Measurements from ENCODE around the gene SH2B3.

DNA sequence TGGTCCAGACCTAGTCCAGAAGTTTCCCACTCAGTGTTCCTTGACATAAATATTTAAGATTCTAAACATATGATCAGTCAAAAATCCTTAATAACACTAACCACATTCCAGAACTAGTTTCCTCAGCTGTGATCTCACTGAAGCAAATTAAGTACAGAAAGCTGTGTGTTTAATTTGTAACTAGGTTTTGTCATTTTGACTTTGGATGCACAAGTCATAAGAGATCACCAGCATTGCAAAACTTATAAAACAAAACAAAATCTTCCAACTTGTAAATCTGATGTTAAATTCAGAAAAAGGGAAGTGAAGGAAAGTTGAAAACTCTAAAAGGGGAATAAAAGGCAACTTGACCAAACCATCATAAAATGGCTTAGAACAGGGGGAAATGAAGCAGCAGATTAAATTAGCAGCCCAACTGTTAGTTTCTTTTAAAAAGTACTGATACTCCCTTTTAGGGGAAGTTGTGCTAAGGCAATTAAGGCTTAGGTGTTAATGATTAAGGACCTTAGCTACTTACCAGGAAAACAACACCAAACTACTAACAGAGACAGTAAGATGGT, 56.6 kb downstream of the SH2B3 start:
- TF ChIP-seq, protein P1, sequence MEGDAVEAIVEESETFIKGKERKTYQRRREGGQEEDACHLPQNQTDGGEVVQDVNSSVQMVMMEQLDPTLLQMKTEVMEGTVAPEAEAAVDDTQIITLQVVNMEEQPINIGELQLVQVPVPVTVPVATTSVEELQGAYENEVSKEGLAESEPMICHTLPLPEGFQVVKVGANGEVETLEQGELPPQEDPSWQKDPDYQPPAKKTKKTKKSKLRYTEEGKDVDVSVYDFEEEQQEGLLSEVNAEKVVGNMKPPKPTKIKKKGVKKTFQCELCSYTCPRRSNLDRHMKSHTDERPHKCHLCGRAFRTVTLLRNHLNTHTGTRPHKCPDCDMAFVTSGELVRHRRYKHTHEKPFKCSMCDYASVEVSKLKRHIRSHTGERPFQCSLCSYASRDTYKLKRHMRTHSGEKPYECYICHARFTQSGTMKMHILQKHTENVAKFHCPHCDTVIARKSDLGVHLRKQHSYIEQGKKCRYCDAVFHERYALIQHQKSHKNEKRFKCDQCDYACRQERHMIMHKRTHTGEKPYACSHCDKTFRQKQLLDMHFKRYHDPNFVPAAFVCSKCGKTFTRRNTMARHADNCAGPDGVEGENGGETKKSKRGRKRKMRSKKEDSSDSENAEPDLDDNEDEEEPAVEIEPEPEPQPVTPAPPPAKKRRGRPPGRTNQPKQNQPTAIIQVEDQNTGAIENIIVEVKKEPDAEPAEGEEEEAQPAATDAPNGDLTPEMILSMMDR (conservative IDR thresholded peaks at IDR 0.05; ENCODE audit: low read depth in 2 of 2), result no peak
- TF ChIP-seq EZH2 (IDR thresholded peaks at IDR 0.05; ENCODE audit: low read depth, unreplicated experiment) (no peak), ZNF114 (CRISPR knock-in tag; IDR thresholded peaks at IDR 0.05) (no peak), EZH2phosphoT487 (IDR thresholded peaks at IDR 0.05; ENCODE audit: unreplicated experiment) (no peak), CREB1 (CRISPR knock-in tag; IDR thresholded peaks at IDR 0.05; ENCODE audit: low read depth) (no peak), ZNF331 (CRISPR knock-in tag; IDR thresholded peaks at IDR 0.05; ENCODE audit: low read depth) (no peak), POLR2AphosphoS5 (IDR thresholded peaks at IDR 0.05; ENCODE audit: low read depth) (no peak), NANOG (IDR thresholded peaks at IDR 0.05; ENCODE audit: borderline replicate concordance) (no peak), STAT1 (IDR thresholded peaks at IDR 0.05; ENCODE audit: unreplicated experiment) (no peak), JUNB (IDR thresholded peaks at IDR 0.05; ENCODE audit: unreplicated experiment) (no peak)
- TF ChIP-seq, protein P2, sequence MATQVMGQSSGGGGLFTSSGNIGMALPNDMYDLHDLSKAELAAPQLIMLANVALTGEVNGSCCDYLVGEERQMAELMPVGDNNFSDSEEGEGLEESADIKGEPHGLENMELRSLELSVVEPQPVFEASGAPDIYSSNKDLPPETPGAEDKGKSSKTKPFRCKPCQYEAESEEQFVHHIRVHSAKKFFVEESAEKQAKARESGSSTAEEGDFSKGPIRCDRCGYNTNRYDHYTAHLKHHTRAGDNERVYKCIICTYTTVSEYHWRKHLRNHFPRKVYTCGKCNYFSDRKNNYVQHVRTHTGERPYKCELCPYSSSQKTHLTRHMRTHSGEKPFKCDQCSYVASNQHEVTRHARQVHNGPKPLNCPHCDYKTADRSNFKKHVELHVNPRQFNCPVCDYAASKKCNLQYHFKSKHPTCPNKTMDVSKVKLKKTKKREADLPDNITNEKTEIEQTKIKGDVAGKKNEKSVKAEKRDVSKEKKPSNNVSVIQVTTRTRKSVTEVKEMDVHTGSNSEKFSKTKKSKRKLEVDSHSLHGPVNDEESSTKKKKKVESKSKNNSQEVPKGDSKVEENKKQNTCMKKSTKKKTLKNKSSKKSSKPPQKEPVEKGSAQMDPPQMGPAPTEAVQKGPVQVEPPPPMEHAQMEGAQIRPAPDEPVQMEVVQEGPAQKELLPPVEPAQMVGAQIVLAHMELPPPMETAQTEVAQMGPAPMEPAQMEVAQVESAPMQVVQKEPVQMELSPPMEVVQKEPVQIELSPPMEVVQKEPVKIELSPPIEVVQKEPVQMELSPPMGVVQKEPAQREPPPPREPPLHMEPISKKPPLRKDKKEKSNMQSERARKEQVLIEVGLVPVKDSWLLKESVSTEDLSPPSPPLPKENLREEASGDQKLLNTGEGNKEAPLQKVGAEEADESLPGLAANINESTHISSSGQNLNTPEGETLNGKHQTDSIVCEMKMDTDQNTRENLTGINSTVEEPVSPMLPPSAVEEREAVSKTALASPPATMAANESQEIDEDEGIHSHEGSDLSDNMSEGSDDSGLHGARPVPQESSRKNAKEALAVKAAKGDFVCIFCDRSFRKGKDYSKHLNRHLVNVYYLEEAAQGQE (IDR thresholded peaks at IDR 0.05; ENCODE audit: unreplicated experiment), result no peak
- TF ChIP-seq, protein P3, sequence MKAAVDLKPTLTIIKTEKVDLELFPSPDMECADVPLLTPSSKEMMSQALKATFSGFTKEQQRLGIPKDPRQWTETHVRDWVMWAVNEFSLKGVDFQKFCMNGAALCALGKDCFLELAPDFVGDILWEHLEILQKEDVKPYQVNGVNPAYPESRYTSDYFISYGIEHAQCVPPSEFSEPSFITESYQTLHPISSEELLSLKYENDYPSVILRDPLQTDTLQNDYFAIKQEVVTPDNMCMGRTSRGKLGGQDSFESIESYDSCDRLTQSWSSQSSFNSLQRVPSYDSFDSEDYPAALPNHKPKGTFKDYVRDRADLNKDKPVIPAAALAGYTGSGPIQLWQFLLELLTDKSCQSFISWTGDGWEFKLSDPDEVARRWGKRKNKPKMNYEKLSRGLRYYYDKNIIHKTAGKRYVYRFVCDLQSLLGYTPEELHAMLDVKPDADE (IDR thresholded peaks at IDR 0.05), result no peak
- TF ChIP-seq, protein P4, sequence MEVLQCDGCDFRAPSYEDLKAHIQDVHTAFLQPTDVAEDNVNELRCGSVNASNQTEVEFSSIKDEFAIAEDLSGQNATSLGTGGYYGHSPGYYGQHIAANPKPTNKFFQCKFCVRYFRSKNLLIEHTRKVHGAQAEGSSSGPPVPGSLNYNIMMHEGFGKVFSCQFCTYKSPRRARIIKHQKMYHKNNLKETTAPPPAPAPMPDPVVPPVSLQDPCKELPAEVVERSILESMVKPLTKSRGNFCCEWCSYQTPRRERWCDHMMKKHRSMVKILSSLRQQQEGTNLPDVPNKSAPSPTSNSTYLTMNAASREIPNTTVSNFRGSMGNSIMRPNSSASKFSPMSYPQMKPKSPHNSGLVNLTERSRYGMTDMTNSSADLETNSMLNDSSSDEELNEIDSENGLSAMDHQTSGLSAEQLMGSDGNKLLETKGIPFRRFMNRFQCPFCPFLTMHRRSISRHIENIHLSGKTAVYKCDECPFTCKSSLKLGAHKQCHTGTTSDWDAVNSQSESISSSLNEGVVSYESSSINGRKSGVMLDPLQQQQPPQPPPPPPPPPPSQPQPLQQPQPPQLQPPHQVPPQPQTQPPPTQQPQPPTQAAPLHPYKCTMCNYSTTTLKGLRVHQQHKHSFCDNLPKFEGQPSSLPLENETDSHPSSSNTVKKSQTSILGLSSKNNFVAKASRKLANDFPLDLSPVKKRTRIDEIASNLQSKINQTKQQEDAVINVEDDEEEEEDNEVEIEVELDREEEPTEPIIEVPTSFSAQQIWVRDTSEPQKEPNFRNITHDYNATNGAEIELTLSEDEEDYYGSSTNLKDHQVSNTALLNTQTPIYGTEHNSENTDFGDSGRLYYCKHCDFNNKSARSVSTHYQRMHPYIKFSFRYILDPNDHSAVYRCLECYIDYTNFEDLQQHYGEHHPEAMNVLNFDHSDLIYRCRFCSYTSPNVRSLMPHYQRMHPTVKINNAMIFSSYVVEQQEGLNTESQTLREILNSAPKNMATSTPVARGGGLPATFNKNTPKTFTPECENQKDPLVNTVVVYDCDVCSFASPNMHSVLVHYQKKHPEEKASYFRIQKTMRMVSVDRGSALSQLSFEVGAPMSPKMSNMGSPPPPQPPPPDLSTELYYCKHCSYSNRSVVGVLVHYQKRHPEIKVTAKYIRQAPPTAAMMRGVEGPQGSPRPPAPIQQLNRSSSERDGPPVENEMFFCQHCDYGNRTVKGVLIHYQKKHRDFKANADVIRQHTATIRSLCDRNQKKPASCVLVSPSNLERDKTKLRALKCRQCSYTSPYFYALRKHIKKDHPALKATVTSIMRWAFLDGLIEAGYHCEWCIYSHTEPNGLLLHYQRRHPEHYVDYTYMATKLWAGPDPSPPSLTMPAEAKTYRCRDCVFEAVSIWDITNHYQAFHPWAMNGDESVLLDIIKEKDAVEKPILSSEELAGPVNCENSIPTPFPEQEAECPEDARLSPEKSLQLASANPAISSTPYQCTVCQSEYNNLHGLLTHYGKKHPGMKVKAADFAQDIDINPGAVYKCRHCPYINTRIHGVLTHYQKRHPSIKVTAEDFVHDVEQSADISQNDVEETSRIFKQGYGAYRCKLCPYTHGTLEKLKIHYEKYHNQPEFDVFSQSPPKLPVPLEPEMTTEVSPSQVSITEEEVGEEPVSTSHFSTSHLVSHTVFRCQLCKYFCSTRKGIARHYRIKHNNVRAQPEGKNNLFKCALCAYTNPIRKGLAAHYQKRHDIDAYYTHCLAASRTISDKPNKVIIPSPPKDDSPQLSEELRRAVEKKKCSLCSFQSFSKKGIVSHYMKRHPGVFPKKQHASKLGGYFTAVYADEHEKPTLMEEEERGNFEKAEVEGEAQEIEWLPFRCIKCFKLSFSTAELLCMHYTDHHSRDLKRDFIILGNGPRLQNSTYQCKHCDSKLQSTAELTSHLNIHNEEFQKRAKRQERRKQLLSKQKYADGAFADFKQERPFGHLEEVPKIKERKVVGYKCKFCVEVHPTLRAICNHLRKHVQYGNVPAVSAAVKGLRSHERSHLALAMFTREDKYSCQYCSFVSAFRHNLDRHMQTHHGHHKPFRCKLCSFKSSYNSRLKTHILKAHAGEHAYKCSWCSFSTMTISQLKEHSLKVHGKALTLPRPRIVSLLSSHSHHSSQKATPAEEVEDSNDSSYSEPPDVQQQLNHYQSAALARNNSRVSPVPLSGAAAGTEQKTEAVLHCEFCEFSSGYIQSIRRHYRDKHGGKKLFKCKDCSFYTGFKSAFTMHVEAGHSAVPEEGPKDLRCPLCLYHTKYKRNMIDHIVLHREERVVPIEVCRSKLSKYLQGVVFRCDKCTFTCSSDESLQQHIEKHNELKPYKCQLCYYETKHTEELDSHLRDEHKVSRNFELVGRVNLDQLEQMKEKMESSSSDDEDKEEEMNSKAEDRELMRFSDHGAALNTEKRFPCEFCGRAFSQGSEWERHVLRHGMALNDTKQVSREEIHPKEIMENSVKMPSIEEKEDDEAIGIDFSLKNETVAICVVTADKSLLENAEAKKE (CRISPR knock-in tag; IDR thresholded peaks at IDR 0.05), result no peak

Data from GM23338 (cell line).